ENCODE measurements around the gene PTCSC3.

Gene PTCSC3

GRCh38 chr14:36176524-36176923, at the start of gene PTCSC3:
Gene PTCSC3 (minus strand): TSS chr14:36176722.
- DNase-seq = no peak

GRCh38 chr14:36226164-36226563, 49.6 kb upstream of the PTCSC3 start:
- no peak for DNase-seq

- no peak for DNase-seq
Observed at GRCh38 chr14:36224176-36224575, 47.7 kb upstream of the PTCSC3 start.

- no peak for DNase-seq
Observed at GRCh38 chr14:36223558-36223957, 47.0 kb upstream of the PTCSC3 start.

- DNase-seq = no peak
Observed at GRCh38 chr14:36222952-36223468, 46.5 kb upstream of the PTCSC3 start.

GRCh38 chr14:36222337-36222736, 45.8 kb upstream of the PTCSC3 start:
- DNase-seq = no peak

GRCh38 chr14:36221112-36221511, 44.6 kb upstream of the PTCSC3 start:
- DNase-seq = no peak

GRCh38 chr14:36217732-36218131, 41.2 kb upstream of the PTCSC3 start:
- DNase-seq = no peak

GRCh38 chr14:36217027-36217426, 40.5 kb upstream of the PTCSC3 start:
- no peak for DNase-seq

- no peak for DNase-seq
Observed at GRCh38 chr14:36215217-36215598, 38.7 kb upstream of the PTCSC3 start.

GRCh38 chr14:36214476-36215216, 38.1 kb upstream of the PTCSC3 start:
- no peak for DNase-seq

- DNase-seq = no peak
Observed at GRCh38 chr14:36212987-36213386, 36.5 kb upstream of the PTCSC3 start.

GRCh38 chr14:36212577-36212976, 36.1 kb upstream of the PTCSC3 start:
- no peak for DNase-seq

- no peak for DNase-seq
Observed at GRCh38 chr14:36208690-36209278, 32.3 kb upstream of the PTCSC3 start.

- no peak for DNase-seq
Observed at GRCh38 chr14:36207500-36207899, 31.0 kb upstream of the PTCSC3 start.

GRCh38 chr14:36204461-36205073, 28.0 kb upstream of the PTCSC3 start:
- no peak for DNase-seq

- no peak for DNase-seq
Observed at GRCh38 chr14:36198378-36198777, 21.9 kb upstream of the PTCSC3 start.

GRCh38 chr14:36194663-36195062, 18.1 kb upstream of the PTCSC3 start:
- DNase-seq = no peak

GRCh38 chr14:36192530-36192929, 16.0 kb upstream of the PTCSC3 start:
- no peak for DNase-seq

GRCh38 chr14:36183402-36183801, 6.9 kb upstream of the PTCSC3 start:
- no peak for DNase-seq

GRCh38 chr14:36181417-36181816, 4.9 kb upstream of the PTCSC3 start:
- no peak for DNase-seq

GRCh38 chr14:36177489-36177888, 967 bp upstream of the PTCSC3 start:
- DNase-seq = no peak

GRCh38 chr14:36174767-36175424, 1.6 kb downstream of the PTCSC3 start:
- DNase-seq = no peak

- DNase-seq = no peak
Observed at GRCh38 chr14:36173161-36173560, 3.4 kb downstream of the PTCSC3 start.

Measured in activated CD4-positive, alpha-beta T cell treated with anti-CD3 and anti-CD28 coated beads, Interleukin-2, amount 50 U/mL, for 48 hours (primary cell).